HepG2 (cell line): ENCODE measurements around the gene LRP5. TPM values are rescaled to one million over a fixed set of nuclear protein-coding genes. Genes with fewer than 3 reads are reported as not detected.

Source experiments
- BRD4 ChIP-seq: sonication (generic); formaldehyde crosslinking; IDR thresholded peaks from 2 replicates; pipeline ENCODE4 v1.4.0; 2020; ENCODE audit warnings: missing genetic modification reagents
- CHCHD3 ChIP-seq: sonication (generic); formaldehyde crosslinking; IDR thresholded peaks from 2 replicates; pipeline ENCODE4 v1.8.0; 2022; ENCODE audit warnings: mild to moderate bottlenecking, missing genetic modification reagents, moderate library complexity
- DPF2 ChIP-seq: sonication (generic); formaldehyde crosslinking; IDR thresholded peaks from 2 replicates; pipeline ENCODE4 v1.4.0; 2020; ENCODE audit warnings: mild to moderate bottlenecking, low read depth, missing genetic modification reagents, borderline replicate concordance
- KMT2A ChIP-seq: sonication (generic); formaldehyde crosslinking; IDR thresholded peaks from 2 replicates; pipeline ENCODE4 v1.4.0; 2020; ENCODE audit warnings: missing genetic modification reagents
- POLR2A ChIP-seq, 2 experiments: IDR thresholded peaks; 2 replicates each; pipeline ENCODE4 v1.6.1; 2011; ENCODE audit warnings: low read depth in 2 of 2, low read length in 2 of 2, mild to moderate bottlenecking in 1 of 2, moderate library complexity in 1 of 2; ENCODE audit not compliant: insufficient read depth in 1 of 2
- RERE ChIP-seq: IDR thresholded peaks from 2 replicates; pipeline ENCODE4 v1.6.1; 2016; ENCODE audit warnings: low read depth, missing genetic modification reagents, missing compliant biosample characterization
- SNRNP70 ChIP-seq: fragments of 200-400 bp; formaldehyde crosslinking; IDR thresholded peaks from 2 replicates; pipeline ENCODE4 v1.6.1; 2017; ENCODE audit warnings: mild to moderate bottlenecking, low read depth, low read length, moderate library complexity
- SRSF4 ChIP-seq: fragments of 200-400 bp; formaldehyde crosslinking; IDR thresholded peaks from one replicate; pipeline ENCODE4 v1.6.1; 2018; ENCODE audit warnings: mild to moderate bottlenecking, low read depth, low read length, moderate library complexity; ENCODE audit not compliant: poor library complexity, severe bottlenecking
- TBP ChIP-seq: sonication (generic); formaldehyde crosslinking; IDR thresholded peaks from 2 replicates; pipeline ENCODE4 v1.5.0; 2020; ENCODE audit warnings: missing genetic modification reagents
- TRIM24 ChIP-seq: sonication (generic); formaldehyde crosslinking; IDR thresholded peaks from 2 replicates; pipeline ENCODE4 v1.8.0; 2022; ENCODE audit warnings: mild to moderate bottlenecking, missing genetic modification reagents
- ZBTB37 ChIP-seq: sonication (generic); formaldehyde crosslinking; IDR thresholded peaks from 2 replicates; pipeline ENCODE4 v1.4.0; 2020; ENCODE audit warnings: mild to moderate bottlenecking, missing genetic modification reagents
- ZBTB38 ChIP-seq: sonication (generic); formaldehyde crosslinking; IDR thresholded peaks from 2 replicates; pipeline ENCODE4 v1.5.1; 2020; ENCODE audit warnings: mild to moderate bottlenecking, missing genetic modification reagents
- ZNF24 ChIP-seq: fragments of 450-650 bp; IDR thresholded peaks from 2 replicates; pipeline ENCODE4 v1.6.1; 2017; ENCODE audit warnings: antibody characterized with exemption, mild to moderate bottlenecking
- ZNF331 ChIP-seq: sonication (generic); formaldehyde crosslinking; IDR thresholded peaks from 2 replicates; pipeline ENCODE4 v1.4.0; 2020; ENCODE audit warnings: missing genetic modification reagents
- ZNF354B ChIP-seq: sonication (generic); formaldehyde crosslinking; IDR thresholded peaks from 2 replicates; pipeline ENCODE4 v1.8.0; 2022; ENCODE audit warnings: mild to moderate bottlenecking, missing genetic modification reagents
- polyA plus RNA-seq, 8 experiments: library from polyadenylated mRNA; depleted of rRNA in 3 of 8; stranded (reverse) in 7 of 8; unstranded in 1 of 8; fragments of >200 nt; fragmentation: Illumina TruSeq in 4 of 8; extraction: Trizol in 4 of 8; gene quantifications; 2 replicates each; pipeline versions ENCODE4 v1.2.1 to v1.2.3, GENCODE V29; 2011 to 2016; ENCODE audit warnings: low read depth in 4 of 8, missing spikeins in 1 of 8, mixed read lengths in 1 of 8; ENCODE audit not compliant: insufficient read depth in 1 of 8
- total RNA-seq, 5 experiments: library from RNA; depleted of rRNA; stranded (reverse); fragments of >200 nt; fragmentation: Illumina TruSeq; extraction: Trizol; gene quantifications; 2 replicates each; pipeline ENCODE4 v1.2.3, GENCODE V29; 2016; ENCODE audit warnings: low read depth in 1 of 5
- TF ChIP-seq, protein P1 (sequence below): IDR thresholded peaks from 2 replicates; pipeline ENCODE4 v1.6.1; 2016; ENCODE audit warnings: low read depth
- TF ChIP-seq, protein P2 (sequence below): sonication (generic); formaldehyde crosslinking; IDR thresholded peaks from 2 replicates; pipeline ENCODE4 v1.8.1; 2023; ENCODE audit warnings: mild to moderate bottlenecking, moderate library complexity, missing genetic modification reagents
- TF ChIP-seq, protein P3 (sequence below): sonication (generic); formaldehyde crosslinking; IDR thresholded peaks from 2 replicates; pipeline ENCODE4 v1.4.0; 2020; ENCODE audit warnings: mild to moderate bottlenecking, missing genetic modification reagents, borderline replicate concordance
- TF ChIP-seq, protein P4 (sequence below): sonication (generic); formaldehyde crosslinking; IDR thresholded peaks from 2 replicates; pipeline ENCODE4 v1.5.0; 2020; ENCODE audit warnings: missing genetic modification reagents

Gene LRP5
- total and polyA plus RNA-seq, 2 of the 13 experiments (the other 11 are each of a cell fraction or from before 2014, with no cell fraction given), result 40.4 to 64.0 TPM

GRCh38 chr11:68302670-68303069 is 9.7 kb upstream of the LRP5 start (continued):
- TF ChIP-seq DPF2 (CRISPR knock-in tag) (no peak), POLR2A (IDR thresholded peaks at IDR 0.05; ENCODE audit: insufficient read depth in 1 of 2, low read depth in 2 of 2, low read length in 2 of 2) (no peak), ZNF24 (no peak), TBP (CRISPR knock-in tag) (no peak), SRSF4 (no peak), SNRNP70 (no peak), ZNF354B (CRISPR knock-in tag) (no peak), BRD4 (no peak), RERE (CRISPR knock-in tag) (no peak), KMT2A (CRISPR knock-in tag) (no peak), ZNF331 (CRISPR knock-in tag) (no peak), TRIM24 (CRISPR knock-in tag) (no peak), ZBTB37 (CRISPR knock-in tag) (no peak), ZBTB38 (CRISPR knock-in tag) (peak; percentile 85), CHCHD3 (no peak)
- TF ChIP-seq, protein P1, sequence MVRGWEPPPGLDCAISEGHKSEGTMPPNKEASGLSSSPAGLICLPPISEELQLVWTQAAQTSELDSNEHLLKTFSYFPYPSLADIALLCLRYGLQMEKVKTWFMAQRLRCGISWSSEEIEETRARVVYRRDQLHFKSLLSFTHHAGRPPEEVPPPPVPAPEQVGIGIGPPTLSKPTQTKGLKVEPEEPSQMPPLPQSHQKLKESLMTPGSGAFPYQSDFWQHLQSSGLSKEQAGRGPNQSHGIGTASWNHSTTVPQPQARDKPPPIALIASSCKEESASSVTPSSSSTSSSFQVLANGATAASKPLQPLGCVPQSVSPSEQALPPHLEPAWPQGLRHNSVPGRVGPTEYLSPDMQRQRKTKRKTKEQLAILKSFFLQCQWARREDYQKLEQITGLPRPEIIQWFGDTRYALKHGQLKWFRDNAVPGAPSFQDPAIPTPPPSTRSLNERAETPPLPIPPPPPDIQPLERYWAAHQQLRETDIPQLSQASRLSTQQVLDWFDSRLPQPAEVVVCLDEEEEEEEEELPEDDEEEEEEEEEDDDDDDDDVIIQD (CRISPR knock-in tag), result no peak
- TF ChIP-seq, protein P2, sequence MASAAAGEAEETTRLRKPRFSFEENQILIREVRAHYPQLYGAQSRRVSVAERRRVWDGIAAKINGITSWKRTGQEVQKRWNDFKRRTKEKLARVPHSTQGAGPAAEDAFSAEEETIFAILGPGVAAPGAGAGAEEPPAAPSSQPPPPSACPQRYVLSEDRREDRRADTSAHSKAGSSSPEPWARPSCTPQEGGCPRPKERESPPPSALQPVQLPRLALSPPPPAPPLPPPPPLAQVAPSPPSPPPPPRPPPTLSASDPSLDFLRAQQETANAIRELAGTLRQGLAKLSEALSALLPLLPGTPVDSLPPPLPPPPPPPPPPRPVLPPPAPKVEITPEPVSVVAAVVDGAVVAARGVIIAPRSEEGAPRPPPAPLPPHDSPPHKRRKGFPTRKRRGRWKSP (CRISPR knock-in tag), result no peak
- TF ChIP-seq, protein P3, sequence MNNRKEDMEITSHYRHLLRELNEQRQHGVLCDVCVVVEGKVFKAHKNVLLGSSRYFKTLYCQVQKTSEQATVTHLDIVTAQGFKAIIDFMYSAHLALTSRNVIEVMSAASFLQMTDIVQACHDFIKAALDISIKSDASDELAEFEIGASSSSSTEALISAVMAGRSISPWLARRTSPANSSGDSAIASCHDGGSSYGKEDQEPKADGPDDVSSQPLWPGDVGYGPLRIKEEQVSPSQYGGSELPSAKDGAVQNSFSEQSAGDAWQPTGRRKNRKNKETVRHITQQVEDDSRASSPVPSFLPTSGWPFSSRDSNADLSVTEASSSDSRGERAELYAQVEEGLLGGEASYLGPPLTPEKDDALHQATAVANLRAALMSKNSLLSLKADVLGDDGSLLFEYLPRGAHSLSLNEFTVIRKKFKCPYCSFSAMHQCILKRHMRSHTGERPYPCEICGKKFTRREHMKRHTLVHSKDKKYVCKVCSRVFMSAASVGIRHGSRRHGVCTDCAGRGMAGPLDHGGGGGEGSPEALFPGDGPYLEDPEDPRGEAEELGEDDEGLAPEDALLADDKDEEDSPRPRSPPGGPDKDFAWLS (CRISPR knock-in tag), result no peak
- TF ChIP-seq, protein P4, sequence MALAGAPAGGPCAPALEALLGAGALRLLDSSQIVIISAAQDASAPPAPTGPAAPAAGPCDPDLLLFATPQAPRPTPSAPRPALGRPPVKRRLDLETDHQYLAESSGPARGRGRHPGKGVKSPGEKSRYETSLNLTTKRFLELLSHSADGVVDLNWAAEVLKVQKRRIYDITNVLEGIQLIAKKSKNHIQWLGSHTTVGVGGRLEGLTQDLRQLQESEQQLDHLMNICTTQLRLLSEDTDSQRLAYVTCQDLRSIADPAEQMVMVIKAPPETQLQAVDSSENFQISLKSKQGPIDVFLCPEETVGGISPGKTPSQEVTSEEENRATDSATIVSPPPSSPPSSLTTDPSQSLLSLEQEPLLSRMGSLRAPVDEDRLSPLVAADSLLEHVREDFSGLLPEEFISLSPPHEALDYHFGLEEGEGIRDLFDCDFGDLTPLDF (CRISPR knock-in tag), result no peak
